Measurements from ENCODE around the gene KL. TPM values are rescaled to one million over a fixed set of nuclear protein-coding genes. Genes with fewer than 3 reads are reported as not detected.
A peak's percentile ranks its signal among the peaks of the same experiment; 100 is the strongest.

The KL gene
- total and polyA plus RNA-seq, 10 of the 15 experiments (the other 5 are each of a cell fraction or from before 2014, with no cell fraction given), result 0.08 to 2.1 (median 1.4) TPM

DNA sequence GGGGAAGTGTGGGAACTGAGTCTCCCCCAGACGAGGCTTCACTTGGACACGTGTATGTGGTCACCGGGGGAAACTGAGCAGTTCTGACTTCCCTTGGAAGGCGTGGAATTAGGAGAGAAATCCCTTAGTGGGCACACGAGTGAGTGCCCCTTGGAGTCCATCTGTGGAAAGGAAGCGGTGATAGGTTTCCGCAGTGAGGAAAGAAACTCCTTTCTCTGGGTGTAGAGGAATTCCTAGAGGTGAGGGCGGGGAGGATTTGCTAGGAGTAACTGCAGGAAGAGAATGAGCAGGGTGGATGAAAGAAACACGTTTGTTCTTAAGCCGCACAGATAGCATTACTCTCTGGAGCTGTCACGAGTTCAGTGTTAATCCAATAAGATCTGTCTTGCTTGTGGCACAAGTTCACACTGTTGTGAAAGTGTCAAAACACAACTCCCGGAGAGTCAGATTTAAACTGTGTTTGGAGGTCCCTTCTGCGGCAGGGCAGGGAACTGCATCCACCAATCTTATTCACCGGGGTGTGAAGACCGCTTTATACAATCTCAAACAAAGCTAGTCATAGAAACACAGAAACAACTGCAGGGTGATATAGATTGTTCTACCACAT is 1.2 kb downstream of the KL start (continued):
- TF ChIP-seq, protein P1, sequence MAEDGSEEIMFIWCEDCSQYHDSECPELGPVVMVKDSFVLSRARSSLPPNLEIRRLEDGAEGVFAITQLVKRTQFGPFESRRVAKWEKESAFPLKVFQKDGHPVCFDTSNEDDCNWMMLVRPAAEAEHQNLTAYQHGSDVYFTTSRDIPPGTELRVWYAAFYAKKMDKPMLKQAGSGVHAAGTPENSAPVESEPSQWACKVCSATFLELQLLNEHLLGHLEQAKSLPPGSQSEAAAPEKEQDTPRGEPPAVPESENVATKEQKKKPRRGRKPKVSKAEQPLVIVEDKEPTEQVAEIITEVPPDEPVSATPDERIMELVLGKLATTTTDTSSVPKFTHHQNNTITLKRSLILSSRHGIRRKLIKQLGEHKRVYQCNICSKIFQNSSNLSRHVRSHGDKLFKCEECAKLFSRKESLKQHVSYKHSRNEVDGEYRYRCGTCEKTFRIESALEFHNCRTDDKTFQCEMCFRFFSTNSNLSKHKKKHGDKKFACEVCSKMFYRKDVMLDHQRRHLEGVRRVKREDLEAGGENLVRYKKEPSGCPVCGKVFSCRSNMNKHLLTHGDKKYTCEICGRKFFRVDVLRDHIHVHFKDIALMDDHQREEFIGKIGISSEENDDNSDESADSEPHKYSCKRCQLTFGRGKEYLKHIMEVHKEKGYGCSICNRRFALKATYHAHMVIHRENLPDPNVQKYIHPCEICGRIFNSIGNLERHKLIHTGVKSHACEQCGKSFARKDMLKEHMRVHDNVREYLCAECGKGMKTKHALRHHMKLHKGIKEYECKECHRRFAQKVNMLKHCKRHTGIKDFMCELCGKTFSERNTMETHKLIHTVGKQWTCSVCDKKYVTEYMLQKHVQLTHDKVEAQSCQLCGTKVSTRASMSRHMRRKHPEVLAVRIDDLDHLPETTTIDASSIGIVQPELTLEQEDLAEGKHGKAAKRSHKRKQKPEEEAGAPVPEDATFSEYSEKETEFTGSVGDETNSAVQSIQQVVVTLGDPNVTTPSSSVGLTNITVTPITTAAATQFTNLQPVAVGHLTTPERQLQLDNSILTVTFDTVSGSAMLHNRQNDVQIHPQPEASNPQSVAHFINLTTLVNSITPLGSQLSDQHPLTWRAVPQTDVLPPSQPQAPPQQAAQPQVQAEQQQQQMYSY (CRISPR knock-in tag; IDR thresholded peaks at IDR 0.05), result no peak
- TF ChIP-seq, protein P2, sequence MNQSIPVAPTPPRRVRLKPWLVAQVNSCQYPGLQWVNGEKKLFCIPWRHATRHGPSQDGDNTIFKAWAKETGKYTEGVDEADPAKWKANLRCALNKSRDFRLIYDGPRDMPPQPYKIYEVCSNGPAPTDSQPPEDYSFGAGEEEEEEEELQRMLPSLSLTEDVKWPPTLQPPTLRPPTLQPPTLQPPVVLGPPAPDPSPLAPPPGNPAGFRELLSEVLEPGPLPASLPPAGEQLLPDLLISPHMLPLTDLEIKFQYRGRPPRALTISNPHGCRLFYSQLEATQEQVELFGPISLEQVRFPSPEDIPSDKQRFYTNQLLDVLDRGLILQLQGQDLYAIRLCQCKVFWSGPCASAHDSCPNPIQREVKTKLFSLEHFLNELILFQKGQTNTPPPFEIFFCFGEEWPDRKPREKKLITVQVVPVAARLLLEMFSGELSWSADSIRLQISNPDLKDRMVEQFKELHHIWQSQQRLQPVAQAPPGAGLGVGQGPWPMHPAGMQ (IDR thresholded peaks at IDR 0.05; ENCODE audit: borderline replicate concordance), result no peak
- TF ChIP-seq ASH2L (IDR thresholded peaks at IDR 0.05; ENCODE audit: borderline replicate concordance, low read depth) (no peak), PAX5 (IDR thresholded peaks at IDR 0.05; ENCODE audit: borderline replicate concordance, low read depth, low read length) (0 out of 2 replicates have a peak, but pooled peaks have one; percentile 34), SUPT20H (IDR thresholded peaks at IDR 0.05; ENCODE audit: borderline replicate concordance, control insufficient read depth, low read depth, low read length) (no peak), MXI1 (IDR thresholded peaks at IDR 0.05; ENCODE audit: low read depth, low read length) (peak; percentile 61), ZNF24 (IDR thresholded peaks at IDR 0.05) (no peak), ATF7 (IDR thresholded peaks at IDR 0.05; ENCODE audit: low read depth) (no peak), FOXM1 (IDR thresholded peaks at IDR 0.05; ENCODE audit: low read depth, low read length) (peak; percentile 83; the same call in 1 of the 2 replicates)
- TF ChIP-seq, protein P3, sequence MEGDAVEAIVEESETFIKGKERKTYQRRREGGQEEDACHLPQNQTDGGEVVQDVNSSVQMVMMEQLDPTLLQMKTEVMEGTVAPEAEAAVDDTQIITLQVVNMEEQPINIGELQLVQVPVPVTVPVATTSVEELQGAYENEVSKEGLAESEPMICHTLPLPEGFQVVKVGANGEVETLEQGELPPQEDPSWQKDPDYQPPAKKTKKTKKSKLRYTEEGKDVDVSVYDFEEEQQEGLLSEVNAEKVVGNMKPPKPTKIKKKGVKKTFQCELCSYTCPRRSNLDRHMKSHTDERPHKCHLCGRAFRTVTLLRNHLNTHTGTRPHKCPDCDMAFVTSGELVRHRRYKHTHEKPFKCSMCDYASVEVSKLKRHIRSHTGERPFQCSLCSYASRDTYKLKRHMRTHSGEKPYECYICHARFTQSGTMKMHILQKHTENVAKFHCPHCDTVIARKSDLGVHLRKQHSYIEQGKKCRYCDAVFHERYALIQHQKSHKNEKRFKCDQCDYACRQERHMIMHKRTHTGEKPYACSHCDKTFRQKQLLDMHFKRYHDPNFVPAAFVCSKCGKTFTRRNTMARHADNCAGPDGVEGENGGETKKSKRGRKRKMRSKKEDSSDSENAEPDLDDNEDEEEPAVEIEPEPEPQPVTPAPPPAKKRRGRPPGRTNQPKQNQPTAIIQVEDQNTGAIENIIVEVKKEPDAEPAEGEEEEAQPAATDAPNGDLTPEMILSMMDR (IDR thresholded peaks at IDR 0.05 in 2 of 3, conservative IDR thresholded peaks at IDR 0.05 in 1 of 3; ENCODE audit: control insufficient read depth in 2 of 3, extremely low read depth in 1 of 3, insufficient read depth in 1 of 3, low read depth in 3 of 3, low read length in 3 of 3), result peak; percentile 66 to 82 (median 74); a peak in 5 of 6 replicates

All from GM12878 (cell line).